Measurements from ENCODE around the gene LHX4. TPM values are rescaled to one million over a fixed set of nuclear protein-coding genes. Genes with fewer than 3 reads are reported as not detected.

The LHX4 gene
- total and polyA plus RNA-seq, 2 of the 8 experiments (the other 6 are each of a cell fraction or from before 2014, with no cell fraction given), result 0.85 to 4.9 TPM

- H3K4me2 ChIP-seq (ENCODE audit: insufficient read depth in 1 of 2, low read depth in 2 of 2, low read length in 2 of 2), result no peak overlapping the region
- H2AFZ ChIP-seq (ENCODE audit: low read length), result no peak overlapping the region
- POLR2A ChIA-PET (ENCODE audit: partially characterized antibody), result interaction anchor here (1.2 kb wide), 1 partner anchor 8 kb away, joined by 4 read pairs; no protein-coding TSS in a partner anchor
- H4K8ac ChIP-seq (ENCODE audit: extremely low read depth, insufficient read depth, low read length), result no peak overlapping the region
- TF ChIP-seq CREB1 (IDR thresholded peaks at IDR 0.05) (no peak), TEAD4 (IDR thresholded peaks at IDR 0.05; ENCODE audit: low read depth, low read length) (no peak), KDM4A (IDR thresholded peaks at IDR 0.05; ENCODE audit: low read depth, low read length, severe bottlenecking) (no peak), ASH2L (IDR thresholded peaks at IDR 0.05; ENCODE audit: low read length) (no peak), RXRA (IDR thresholded peaks at IDR 0.05; ENCODE audit: insufficient read depth, low read depth, low read length) (no peak)
- no peaks in the 10 kb centered on the region for H3K79me2 ChIP-seq (ENCODE audit: control insufficient read depth in 1 of 2, insufficient read depth in 2 of 2, low read length in 2 of 2)
- H3K4ac ChIP-seq (replicated peaks; ENCODE audit: insufficient read length, low read depth, low read length), result no peak overlapping the region
- no peak overlapping the region for H4K5ac ChIP-seq (ENCODE audit: insufficient read length, low read depth, low read length)
- DNase-seq (ENCODE audit: low read depth in 1 of 2, low spot score in 2 of 2), result no peak
- no peak for FAIRE-seq
- H2AK5ac ChIP-seq (ENCODE audit: low read depth, low read length), result no peak overlapping the region
- no peak overlapping the region for H2BK12ac ChIP-seq (ENCODE audit: low read depth, low read length)
- H3K9ac ChIP-seq (replicated peaks in 1 of 4; ENCODE audit: extremely low read depth in 1 of 4, low read depth in 3 of 4, low read length in 3 of 4), result no peak overlapping the region
- no peak overlapping the region for H3K23ac ChIP-seq (ENCODE audit: insufficient read length)
- no peaks in the 10 kb centered on the region for H3K27me3 ChIP-seq (replicated peaks in 1 of 4; ENCODE audit: control insufficient read depth in 3 of 4, extremely low read depth in 1 of 4, insufficient read depth in 3 of 4, low read length in 3 of 4)
- H2BK120ac ChIP-seq (replicated peaks; ENCODE audit: low read depth, low read length), result no peak overlapping the region
- H3K18ac ChIP-seq (ENCODE audit: extremely low read depth, low read length), result no peak overlapping the region
- H3K9me3 ChIP-seq (ENCODE audit: insufficient read depth in 2 of 2, low read depth in 1 of 2, low read length in 1 of 2), result no peaks in the 10 kb centered on the region
- H3K79me1 ChIP-seq (ENCODE audit: low read depth, low read length), result no peaks in the 10 kb centered on the region; the same call in 1 of the 2 replicates
- no peak overlapping the region for H3K4me3 ChIP-seq (ENCODE audit: extremely low read depth in 1 of 4, insufficient read depth in 2 of 4, low read depth in 3 of 4, low read length in 4 of 4)
- 92% methylated on average over 18 of the region's 18 CpGs; no CpG with 5 or more reads in 1 of the 2 experiments for WGBS, 2 experiments (ENCODE audit: extremely low coverage in 1 of 2, insufficient coverage in 1 of 2, insufficient read length in 1 of 2, insufficient replicate concordance in 2 of 2, low coverage in 1 of 2, low lambda C conversion rate in 2 of 2, missing lambda C conversion rate in 1 of 2)
- no peak overlapping the region for H2BK15ac ChIP-seq (ENCODE audit: low read length)
- CTCF ChIA-PET (ENCODE audit: partially characterized antibody), result interaction anchor here (0.5 to 2.0 kb wide), 9 partner anchors 8 to 1461 kb away, joined by 3 to 19 read pairs (median 3); no protein-coding TSS in a partner anchor
- no peak overlapping the region; the same call in 1 of the 2 replicates for H3K27ac ChIP-seq (ENCODE audit: low read depth, low read length)
- H3K14ac ChIP-seq (ENCODE audit: insufficient read length), result no peak overlapping the region
- H4K20me1 ChIP-seq (replicated peaks in 1 of 2; ENCODE audit: control insufficient read depth in 1 of 2, insufficient read depth in 2 of 2, low read length in 2 of 2), result peaks cover 4 to 9% of the 10 kb centered on the region in 2 experiments
- H3K36me3 ChIP-seq (ENCODE audit: control insufficient read depth in 2 of 4, insufficient read depth in 4 of 4, low read length in 3 of 4), result peaks cover 9 to 20% (median 14%) of the 10 kb centered on the region in 4 experiments; a peak in 6 of 8 replicates
- H4K91ac ChIP-seq (replicated peaks; ENCODE audit: insufficient read length, low read length), result no peak overlapping the region
- no peak overlapping the region for H3K56ac ChIP-seq (replicated peaks; ENCODE audit: insufficient read length, low read depth, low read length)
- H3K4me1 ChIP-seq (replicated peaks in 1 of 4; ENCODE audit: control insufficient read depth in 3 of 4, insufficient read depth in 4 of 4, low read length in 3 of 4), result peaks cover 0 to 1% (median 0%) of the 10 kb centered on the region in 4 experiments; a peak in 1 of 7 replicates
- H3K23me2 ChIP-seq (ENCODE audit: low read depth, low read length), result no peaks in the 10 kb centered on the region
- no peak overlapping the region for H2BK20ac ChIP-seq (ENCODE audit: low read length)
- H2BK5ac ChIP-seq (ENCODE audit: low read depth, low read length), result no peak overlapping the region; the same call in 1 of the 2 replicates
Observed at GRCh38 chr1:180193141-180194047, 36.7 kb upstream of the LHX4 start.

Measured in H1 (cell line).